Glutamatergic neuron (in vitro differentiated cells): ENCODE data around the gene SRGAP1. TPM values are rescaled to one million over a fixed set of nuclear protein-coding genes. Genes with fewer than 3 reads are reported as not detected.
"Not testable (repeated sequence)": the region's sequence is repeated elsewhere in the genome, so short reads cannot be mapped to it uniquely, and the experiment has no call there.

Experiments
- DNase-seq: peaks from one replicate; pipeline ENCODE4 v3.0.0; 2022
- H3K27ac Mint-ChIP-seq: one replicate; pipeline ENCODE4 v1.8.0; 2020; ENCODE audit warnings: mild to moderate bottlenecking, mixed read lengths, inconsistent platforms; ENCODE audit not compliant: unreplicated experiment
- H3K27me3 Mint-ChIP-seq: one replicate; pipeline ENCODE4 v1.8.0; 2020; ENCODE audit warnings: mild to moderate bottlenecking, moderate library complexity, mixed read lengths, inconsistent platforms; ENCODE audit not compliant: unreplicated experiment
- H3K36me3 Mint-ChIP-seq: one replicate; pipeline ENCODE4 v1.8.0; 2020; ENCODE audit warnings: mild to moderate bottlenecking, mixed read lengths, inconsistent platforms; ENCODE audit not compliant: unreplicated experiment
- H3K4me1 Mint-ChIP-seq: one replicate; pipeline ENCODE4 v1.8.0; 2020; ENCODE audit warnings: mild to moderate bottlenecking, low read depth, mixed read lengths, inconsistent platforms; ENCODE audit not compliant: unreplicated experiment
- H3K4me3 Mint-ChIP-seq: one replicate; pipeline ENCODE4 v1.8.0; 2020; ENCODE audit warnings: mild to moderate bottlenecking, mixed read lengths, inconsistent platforms; ENCODE audit not compliant: unreplicated experiment
- H3K9me3 Mint-ChIP-seq: one replicate; pipeline ENCODE4 v1.8.0; 2020; ENCODE audit warnings: mild to moderate bottlenecking, moderate library complexity, mixed read lengths, inconsistent platforms; ENCODE audit not compliant: unreplicated experiment
- total RNA-seq: library from RNA; stranded (reverse); fragmentation: NEBNext Ultra II Directional; extraction: Animal tissue kit (Norgen Biotek cat#: 25700); gene quantifications from one replicate; pipeline ENCODE4 v1.2.1, GENCODE V29; 2021; ENCODE audit not compliant: unreplicated experiment
- TF ChIP-seq, protein P1 (sequence below): fragments of 200-600 bp; sonication (generic); IDR thresholded peaks from one replicate; pipeline ENCODE4 v1.5.0; 2021; ENCODE audit not compliant: partially characterized antibody, unreplicated experiment

The SRGAP1 gene
- total RNA-seq, 1 donor from 2014 or later, result 52.0 TPM

DNA sequence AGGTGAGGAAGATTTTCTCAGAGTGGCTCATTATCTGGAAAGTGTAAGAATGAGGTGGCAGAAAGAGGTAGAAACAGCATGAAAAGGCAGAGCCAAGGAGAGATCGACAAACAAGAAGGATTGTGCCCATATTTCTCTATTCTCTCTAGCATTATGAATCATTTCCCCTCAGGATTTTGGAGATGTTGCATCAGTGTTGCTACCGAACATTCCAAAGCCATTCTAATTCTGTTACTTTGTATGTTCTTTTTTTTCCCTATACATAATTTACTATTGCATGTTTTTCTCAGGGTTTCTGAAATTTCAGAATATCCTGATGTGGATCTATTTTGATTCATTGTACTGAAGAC is 316.2 kb downstream of the SRGAP1 start:
- TF ChIP-seq, protein P1, sequence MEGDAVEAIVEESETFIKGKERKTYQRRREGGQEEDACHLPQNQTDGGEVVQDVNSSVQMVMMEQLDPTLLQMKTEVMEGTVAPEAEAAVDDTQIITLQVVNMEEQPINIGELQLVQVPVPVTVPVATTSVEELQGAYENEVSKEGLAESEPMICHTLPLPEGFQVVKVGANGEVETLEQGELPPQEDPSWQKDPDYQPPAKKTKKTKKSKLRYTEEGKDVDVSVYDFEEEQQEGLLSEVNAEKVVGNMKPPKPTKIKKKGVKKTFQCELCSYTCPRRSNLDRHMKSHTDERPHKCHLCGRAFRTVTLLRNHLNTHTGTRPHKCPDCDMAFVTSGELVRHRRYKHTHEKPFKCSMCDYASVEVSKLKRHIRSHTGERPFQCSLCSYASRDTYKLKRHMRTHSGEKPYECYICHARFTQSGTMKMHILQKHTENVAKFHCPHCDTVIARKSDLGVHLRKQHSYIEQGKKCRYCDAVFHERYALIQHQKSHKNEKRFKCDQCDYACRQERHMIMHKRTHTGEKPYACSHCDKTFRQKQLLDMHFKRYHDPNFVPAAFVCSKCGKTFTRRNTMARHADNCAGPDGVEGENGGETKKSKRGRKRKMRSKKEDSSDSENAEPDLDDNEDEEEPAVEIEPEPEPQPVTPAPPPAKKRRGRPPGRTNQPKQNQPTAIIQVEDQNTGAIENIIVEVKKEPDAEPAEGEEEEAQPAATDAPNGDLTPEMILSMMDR, result no peak
- H3K4me1 Mint-ChIP-seq, result no peaks in the 10 kb centered on the region
- no peak overlapping the region for H3K27ac Mint-ChIP-seq
- no peaks in the 10 kb centered on the region for H3K27me3 Mint-ChIP-seq
- peaks cover 2% of the 10 kb centered on the region for H3K9me3 Mint-ChIP-seq
- no peak for DNase-seq
- peaks cover 5% of the 10 kb centered on the region for H3K36me3 Mint-ChIP-seq
- H3K4me3 Mint-ChIP-seq, result no peak overlapping the region

DNA sequence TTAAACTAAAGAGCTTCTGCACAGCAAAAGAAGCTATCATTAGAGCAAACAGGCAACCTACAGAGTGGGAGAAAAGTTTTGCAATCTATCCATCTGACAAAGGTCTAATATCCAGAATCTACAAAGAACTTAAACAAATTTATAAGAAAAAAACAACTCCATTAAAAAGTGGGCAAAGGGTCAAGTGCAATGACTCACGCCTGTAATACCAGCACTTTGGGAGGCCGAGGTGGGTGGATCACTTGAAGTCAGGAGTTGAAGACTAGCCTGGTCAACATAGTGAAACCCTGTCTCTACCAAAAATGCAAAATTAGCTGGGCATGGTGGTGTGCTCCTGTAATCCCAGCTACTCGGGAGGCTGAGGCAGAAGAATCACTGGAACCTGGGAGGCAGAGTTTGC is 322.1 kb downstream of the SRGAP1 start:
- H3K27me3 Mint-ChIP-seq, DNase-seq, H3K4me1 Mint-ChIP-seq, H3K9me3 Mint-ChIP-seq, H3K36me3 Mint-ChIP-seq, H3K27ac Mint-ChIP-seq, H3K4me3 Mint-ChIP-seq: not testable (repeated sequence)

DNA sequence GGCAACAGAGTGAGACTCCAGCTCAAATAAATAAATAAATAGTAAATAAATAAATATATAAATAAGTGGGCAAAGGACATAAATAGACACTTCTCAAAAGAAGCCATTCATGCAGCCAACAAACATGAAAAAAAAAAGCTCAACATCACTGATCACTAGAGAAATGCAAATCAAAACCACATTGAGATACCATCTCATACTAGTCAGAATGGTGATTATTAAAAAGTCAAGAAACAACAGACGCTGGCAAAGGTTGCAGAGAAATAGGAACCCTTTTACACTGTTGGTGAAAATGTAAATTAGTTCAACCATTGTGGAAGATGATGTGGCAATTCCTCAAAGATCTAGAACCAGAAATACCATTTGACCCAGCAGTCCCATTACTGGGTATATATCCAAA is 322.5 kb downstream of the SRGAP1 start:
- not testable (repeated sequence) for H3K27me3 Mint-ChIP-seq

DNA sequence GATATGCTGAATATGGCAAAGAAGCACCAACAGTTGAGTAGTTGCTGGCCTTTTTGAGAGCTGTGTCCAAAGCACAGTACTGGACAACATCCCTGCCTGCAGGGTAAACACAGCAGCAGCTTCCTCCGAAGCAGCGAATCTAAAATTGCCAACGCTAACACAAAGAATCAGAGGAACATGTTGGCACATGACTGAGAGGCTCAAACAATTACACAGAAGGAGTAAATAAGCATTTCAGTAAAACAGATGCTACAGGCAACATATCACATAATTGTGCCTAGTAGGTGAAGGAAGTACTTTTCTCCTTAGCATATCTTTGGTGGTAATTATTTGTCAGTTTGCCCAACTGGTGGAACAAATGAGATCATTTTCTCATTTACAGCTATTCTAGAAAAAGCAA is 325.5 kb downstream of the SRGAP1 start:
- Mint-ChIP-seq H3K36me3 (peaks cover 9% of the 10 kb centered on the region), H3K27ac (no peak overlapping the region), H3K27me3 (no peaks in the 10 kb centered on the region), H3K9me3 (peaks cover 7% of the 10 kb centered on the region), H3K4me3 (no peak overlapping the region), H3K4me1 (no peaks in the 10 kb centered on the region)
- no peak for DNase-seq
- TF ChIP-seq, protein P1, result no peak

More for the DNA sequence above, 322.5 kb downstream of the SRGAP1 start:
- H3K27ac Mint-ChIP-seq, H3K9me3 Mint-ChIP-seq, H3K4me1 Mint-ChIP-seq, H3K36me3 Mint-ChIP-seq, DNase-seq, H3K4me3 Mint-ChIP-seq: not testable (repeated sequence)

DNA sequence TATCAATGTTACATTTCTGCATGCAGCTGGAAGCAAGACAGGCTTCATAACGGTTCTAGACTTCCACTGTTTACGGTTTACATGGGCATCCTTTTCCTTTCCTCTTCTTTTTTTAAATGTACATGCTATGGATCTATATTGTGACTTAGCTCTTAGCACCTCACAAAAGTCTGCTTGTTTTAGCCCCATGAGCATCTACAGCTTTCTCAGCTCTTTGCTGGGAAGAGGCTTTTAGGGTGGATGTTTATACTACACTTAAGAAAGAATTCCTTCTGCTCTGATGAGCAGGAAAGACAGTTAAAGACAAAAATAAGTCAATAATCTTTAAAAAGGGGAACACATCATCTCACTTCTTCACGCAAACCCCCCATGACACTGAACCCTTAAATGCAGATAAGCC is 326.2 kb downstream of the SRGAP1 start:
- Mint-ChIP-seq H3K27me3 (no peaks in the 10 kb centered on the region), H3K4me3 (no peak overlapping the region), H3K4me1 (no peaks in the 10 kb centered on the region), H3K9me3 (peaks cover 5% of the 10 kb centered on the region), H3K27ac (no peak overlapping the region), H3K36me3 (peaks cover 4% of the 10 kb centered on the region)
- DNase-seq, result no peak
- TF ChIP-seq, protein P1, result no peak

DNA sequence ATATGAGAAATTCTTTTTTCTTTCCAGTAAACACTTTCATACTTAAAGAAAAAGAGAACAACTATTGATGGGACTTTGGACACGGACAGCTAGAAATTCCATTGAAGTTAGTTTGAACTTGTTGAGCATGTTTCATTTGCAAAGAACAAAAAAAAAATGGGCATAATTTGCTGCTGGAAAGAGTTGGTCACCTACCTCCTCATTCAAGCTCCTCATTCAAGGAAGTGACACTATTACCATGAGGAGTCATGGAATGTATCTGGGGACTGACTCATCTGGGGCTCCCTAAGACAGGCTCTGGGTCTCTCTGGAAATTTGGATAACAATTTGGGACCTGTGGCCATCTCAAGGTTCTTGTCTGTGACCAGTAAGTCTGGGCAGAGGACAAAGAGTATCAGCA is 327.2 kb downstream of the SRGAP1 start:
- H3K36me3 Mint-ChIP-seq, result peaks cover 3% of the 10 kb centered on the region
- no peaks in the 10 kb centered on the region for H3K27me3 Mint-ChIP-seq
- H3K4me3 Mint-ChIP-seq, result no peak overlapping the region
- H3K9me3 Mint-ChIP-seq, result peaks cover 2% of the 10 kb centered on the region
- TF ChIP-seq, protein P1, result no peak
- no peak overlapping the region for H3K27ac Mint-ChIP-seq
- no peak for DNase-seq
- no peaks in the 10 kb centered on the region for H3K4me1 Mint-ChIP-seq
